ENCODE data around the gene APBB2.

The APBB2 gene
- long read RNA-seq, donor 1, partial matches to known transcripts: 0 of 4 reads
- long read RNA-seq, donor 1, other reads (novel, unspliced or antisense): 0 of 4 reads
- long read RNA-seq, donor 2, partial matches to known transcripts: 0 of 2 reads
- long read RNA-seq, donor 2, other reads (novel, unspliced or antisense): 0 of 2 reads
- long read RNA-seq, donor 3, partial matches to known transcripts: 0 of 1 reads
- long read RNA-seq, donor 3, other reads (novel, unspliced or antisense): 0 of 1 reads
- long read RNA-seq, donor 4, partial matches to known transcripts: 0 of 5 reads
- long read RNA-seq, donor 4, other reads (novel, unspliced or antisense): 0 of 5 reads
- long read RNA-seq, donor 5, partial matches to known transcripts: 0 of 3 reads
- long read RNA-seq, donor 5, other reads (novel, unspliced or antisense): 0 of 3 reads
- long read RNA-seq, donor 6, partial matches to known transcripts: 0 of 5 reads
- long read RNA-seq, donor 6, other reads (novel, unspliced or antisense): 0 of 5 reads
- long read RNA-seq, donor 7, partial matches to known transcripts: 5 of 14 reads
- long read RNA-seq, donor 7, other reads (novel, unspliced or antisense): 0 of 14 reads
- long read RNA-seq, donor 8, partial matches to known transcripts: 0 of 2 reads
- long read RNA-seq, donor 8, other reads (novel, unspliced or antisense): 0 of 2 reads

- peak; percentile 98 for DNase-seq
Measured at GRCh38 chr4:41214136-41214824, at the start of gene APBB2. Gene APBB2 (minus strand): TSS chr4:41214542. CDS start chr4:41033254, 181,288 bp downstream.

- no peak for DNase-seq
Measured at GRCh38 chr4:41262198-41262597, 47.9 kb upstream of the APBB2 start.

- no peak for DNase-seq
Measured at GRCh38 chr4:41260116-41260733, 45.9 kb upstream of the APBB2 start.

DNA sequence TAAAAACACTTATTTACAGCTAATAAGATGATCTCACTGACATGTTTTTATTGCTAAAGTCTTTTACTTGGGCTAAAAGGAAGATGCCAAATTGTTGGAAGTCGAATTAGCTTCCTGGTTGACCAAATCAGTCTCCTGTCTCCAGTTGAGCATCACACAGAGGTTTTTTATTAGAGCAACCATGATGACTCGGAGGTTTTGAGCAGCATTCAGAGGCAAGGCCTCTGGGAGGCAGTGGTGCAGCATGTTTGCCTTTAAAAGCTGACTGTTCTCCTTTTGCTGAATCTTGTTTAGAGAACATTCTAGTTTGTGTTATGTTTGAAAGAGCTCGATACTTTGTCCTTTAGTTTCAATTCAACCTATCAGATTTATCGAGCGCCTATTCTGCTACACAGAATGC is 44.4 kb upstream of the APBB2 start:
- DNase-seq: no peak

- no peak for DNase-seq
Measured at GRCh38 chr4:41257906-41258305, 43.6 kb upstream of the APBB2 start.

GRCh38 chr4:41257257-41257901 is 43.0 kb upstream of the APBB2 start:
- peak; percentile 76 for DNase-seq

GRCh38 chr4:41256740-41257256 is 42.5 kb upstream of the APBB2 start, which contains the start of gene UCHL1:
Gene UCHL1 (plus strand): TSS chr4:41256928. CDS start chr4:41256977, 49 bp downstream.
- DNase-seq: peak; percentile 82

- DNase-seq: no peak
Measured at GRCh38 chr4:41256131-41256739, 41.9 kb upstream of the APBB2 start.

GRCh38 chr4:41245983-41246382 is 31.6 kb upstream of the APBB2 start:
- no peak for DNase-seq

GRCh38 chr4:41241919-41242318 is 27.6 kb upstream of the APBB2 start:
- DNase-seq: no peak

DNA sequence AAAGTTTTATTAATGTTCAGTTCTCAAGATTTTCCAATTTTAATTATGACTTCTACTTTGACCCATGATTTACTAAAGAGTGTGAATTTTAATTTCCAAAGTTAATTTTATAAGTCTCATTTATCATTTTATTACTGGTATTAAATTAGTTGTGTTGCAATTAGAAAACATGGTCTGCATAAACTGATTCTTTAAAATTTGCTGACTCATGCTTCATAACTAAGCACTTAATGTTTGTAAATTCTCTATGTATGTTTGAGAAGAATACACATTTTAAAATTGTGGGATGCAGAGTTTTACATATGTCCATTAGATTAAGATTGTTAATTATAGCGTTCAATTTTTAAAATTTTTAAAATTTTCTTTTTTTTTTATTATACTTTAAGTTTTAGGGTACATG is 22.2 kb upstream of the APBB2 start:
- DNase-seq: no peak

GRCh38 chr4:41236032-41236431 is 21.7 kb upstream of the APBB2 start:
- DNase-seq: no peak

DNA sequence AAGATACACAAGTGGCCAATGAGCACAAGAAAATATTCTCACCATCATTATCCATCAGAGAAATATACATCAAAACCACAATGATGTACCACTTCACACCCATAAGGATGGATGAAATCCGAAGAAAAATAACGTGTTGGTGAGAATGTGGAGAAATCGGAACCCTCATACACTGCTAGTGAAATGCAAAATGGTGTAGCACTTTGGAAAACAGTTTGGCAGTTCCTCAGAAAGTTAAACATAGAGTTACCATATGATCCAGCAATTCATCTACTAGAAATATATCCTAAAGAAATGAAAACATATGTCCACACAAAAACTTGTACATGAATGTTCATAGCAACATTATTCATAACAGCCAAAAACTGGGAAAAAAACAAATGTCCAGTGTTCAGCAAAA is 18.5 kb upstream of the APBB2 start:
- DNase-seq: no peak

DNA sequence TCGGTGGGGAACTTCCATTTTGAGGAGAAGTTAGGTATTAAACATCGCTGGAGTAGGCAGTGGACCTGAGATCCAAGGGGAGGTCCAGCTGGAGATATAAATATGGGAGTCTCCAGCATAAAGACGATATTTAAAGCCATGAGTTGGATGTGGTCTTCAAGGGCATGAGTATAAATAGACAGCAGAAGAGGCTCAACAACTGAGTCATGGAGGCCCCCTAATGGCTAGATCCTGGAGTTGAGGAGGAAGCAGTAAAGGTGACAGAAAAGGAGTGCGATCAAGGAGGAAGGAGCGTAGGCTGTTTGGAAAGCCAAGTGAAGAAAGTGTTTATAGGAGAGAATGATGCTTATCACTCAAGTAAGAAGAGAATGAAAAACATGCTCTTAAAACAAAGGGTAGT is 18.1 kb upstream of the APBB2 start:
- no peak for DNase-seq

- no peak for DNase-seq
Measured at GRCh38 chr4:41227902-41228301, 13.6 kb upstream of the APBB2 start.

DNA sequence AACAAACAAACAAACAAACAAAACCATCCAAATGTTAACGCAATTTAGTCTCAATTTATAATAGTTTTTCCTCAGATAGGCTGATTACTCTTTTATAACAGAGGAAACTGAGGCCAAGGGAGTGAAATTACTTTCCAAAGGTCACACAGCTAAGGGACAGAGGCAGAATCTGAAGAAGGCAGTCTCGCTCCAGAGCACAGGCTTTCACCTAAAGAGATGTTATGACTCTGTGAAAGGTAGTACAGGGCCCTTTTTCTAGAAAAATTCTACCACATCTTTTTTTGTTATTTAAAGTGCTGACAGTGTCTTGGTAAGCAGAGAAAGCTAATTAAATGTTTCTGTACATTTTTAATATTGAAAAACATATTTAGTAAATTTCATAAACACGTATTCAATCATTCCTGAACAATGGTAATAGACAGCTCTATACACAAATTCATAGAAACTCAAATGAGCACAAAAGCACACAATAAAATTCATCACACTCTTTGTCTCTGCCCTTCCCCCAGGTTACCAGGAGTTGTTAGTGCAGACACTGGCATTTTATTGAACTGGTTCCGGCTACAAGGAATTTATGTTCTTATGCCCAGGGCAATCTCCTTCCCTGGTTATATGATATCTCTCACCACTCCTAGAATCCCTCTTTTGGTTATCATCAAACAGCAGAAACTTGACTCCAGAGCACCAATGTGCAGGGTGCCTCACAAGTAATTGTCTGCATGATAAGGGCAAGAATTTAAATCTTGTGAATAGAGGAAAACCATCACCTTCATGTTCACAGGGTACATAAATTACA is 7.7 kb upstream of the APBB2 start:
- DNase-seq: no peak

DNA sequence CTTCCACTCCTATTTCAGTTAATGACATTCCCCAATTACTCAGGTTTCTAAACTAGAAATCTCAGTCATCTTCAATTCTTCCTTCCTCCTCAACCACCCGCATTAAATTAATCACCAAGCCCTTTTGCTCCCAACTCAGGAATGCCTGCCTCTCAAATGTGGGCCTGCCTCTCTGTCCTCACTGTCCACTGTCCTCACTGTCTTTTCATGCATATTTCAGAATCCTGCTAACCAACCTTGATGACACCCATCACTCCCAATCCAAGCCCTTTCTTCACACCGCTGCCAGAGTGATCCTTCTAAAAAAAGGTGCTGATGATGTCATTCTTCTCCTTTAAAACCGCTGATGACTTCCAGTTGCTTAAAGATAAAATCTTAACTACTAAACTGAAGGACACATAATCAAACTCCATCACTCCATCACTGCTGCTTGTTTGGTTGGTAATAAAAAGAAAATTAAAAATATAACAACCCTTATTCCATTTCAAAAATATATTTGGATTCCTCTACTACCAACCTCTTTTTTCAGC is 5.1 kb upstream of the APBB2 start:
- DNase-seq: no peak

GRCh38 chr4:41218703-41219102 is 4.4 kb upstream of the APBB2 start:
- DNase-seq: no peak

- DNase-seq: no peak
Measured at GRCh38 chr4:41217374-41217773, 3.0 kb upstream of the APBB2 start.

GRCh38 chr4:41217020-41217333 is 2.6 kb upstream of the APBB2 start:
- DNase-seq: no peak
